HTR-8/SVneo (cell line): ENCODE data around the gene STARD9.
"Not testable (repeated sequence)": the region's sequence is repeated elsewhere in the genome, so short reads cannot be mapped to it uniquely, and the experiment has no call there.

Experiments used
- DNase-seq: peaks from one replicate; pipeline ENCODE4 v3.0.0; 2011; ENCODE audit warnings: low spot score, mixed read lengths; ENCODE audit not compliant: insufficient read length
- FAIRE-seq: peaks from 2 replicates; lab custom pipeline; 2011; peaks lifted over from hg19 to GRCh38; lab: Jason Lieb, UNC

The STARD9 gene

GRCh38 chr15:42575188-42576039, at the start of gene STARD9:
TSS of gene STARD9 (plus strand) at chr15:42575606. CDS start at chr15:42575716, 110 bp downstream.
- FAIRE-seq (peak; percentile 85), DNase-seq (peak; percentile 94)

- DNase-seq (no peak), FAIRE-seq (no peak)
Measured at GRCh38 chr15:42528970-42529369, 46.4 kb upstream of the STARD9 start.

- FAIRE-seq (no peak), DNase-seq (no peak)
Measured at GRCh38 chr15:42533246-42533645, 42.2 kb upstream of the STARD9 start.

GRCh38 chr15:42544853-42545629, 30.4 kb upstream of the STARD9 start:
- FAIRE-seq (no peak), DNase-seq (no peak)

GRCh38 chr15:42547918-42548248, 27.5 kb upstream of the STARD9 start:
- FAIRE-seq: no peak
- peak; percentile 10 for DNase-seq

- DNase-seq (peak; percentile 89), FAIRE-seq (peak; percentile 69)
Measured at GRCh38 chr15:42548249-42549031, 27.0 kb upstream of the STARD9 start, which contains the start of the genes HAUS2 and LRRC57. TSS of gene HAUS2 (plus strand) at chr15:42548838. CDS start at chr15:42548873, 35 bp downstream. TSS of gene LRRC57 (minus strand) at chr15:42548793. CDS start at chr15:42548434, 359 bp downstream.

GRCh38 chr15:42549032-42549491, 26.3 kb upstream of the STARD9 start:
- peak; percentile 18 for DNase-seq
- FAIRE-seq: no peak

- no peak for DNase-seq
- FAIRE-seq: no peak
Measured at GRCh38 chr15:42549741-42550392, 25.5 kb upstream of the STARD9 start.

- DNase-seq: no peak
- FAIRE-seq: no peak
Measured at GRCh38 chr15:42553554-42553953, 21.9 kb upstream of the STARD9 start.

- FAIRE-seq, DNase-seq: not testable (repeated sequence)
Measured at GRCh38 chr15:42556550-42557207, 18.7 kb upstream of the STARD9 start.

GRCh38 chr15:42558739-42559138, 16.7 kb upstream of the STARD9 start:
- DNase-seq: no peak
- no peak for FAIRE-seq

- FAIRE-seq (no peak), DNase-seq (no peak)
Measured at GRCh38 chr15:42576040-42576594, 711 bp downstream of the STARD9 start.

GRCh38 chr15:42576776-42577175, 1.4 kb downstream of the STARD9 start:
- no peak for FAIRE-seq
- no peak for DNase-seq

- no peak for DNase-seq
- FAIRE-seq: no peak
Measured at GRCh38 chr15:42577514-42578031, 2.2 kb downstream of the STARD9 start.

- DNase-seq (no peak), FAIRE-seq (no peak)
Measured at GRCh38 chr15:42578984-42579537, 3.7 kb downstream of the STARD9 start.

GRCh38 chr15:42581272-42581730, 5.9 kb downstream of the STARD9 start:
- peak; percentile 42 for DNase-seq

GRCh38 chr15:42582569-42583375, 7.4 kb downstream of the STARD9 start:
- FAIRE-seq (no peak), DNase-seq (no peak)

More at GRCh38 chr15:42581272-42581730, 5.9 kb downstream of the STARD9 start:
- no peak for FAIRE-seq
